Non-pigmented ciliary epithelial cell (primary cell): ENCODE measurements around the gene LPA.
"Not testable (repeated sequence)": the region's sequence is repeated elsewhere in the genome, so short reads cannot be mapped to it uniquely, and the experiment has no call there.

Experiments
- DNase-seq: peaks from one replicate; pipeline ENCODE4 v3.0.0-alpha.2; 2010; ENCODE audit warnings: low read depth

LPA gene, protein sequence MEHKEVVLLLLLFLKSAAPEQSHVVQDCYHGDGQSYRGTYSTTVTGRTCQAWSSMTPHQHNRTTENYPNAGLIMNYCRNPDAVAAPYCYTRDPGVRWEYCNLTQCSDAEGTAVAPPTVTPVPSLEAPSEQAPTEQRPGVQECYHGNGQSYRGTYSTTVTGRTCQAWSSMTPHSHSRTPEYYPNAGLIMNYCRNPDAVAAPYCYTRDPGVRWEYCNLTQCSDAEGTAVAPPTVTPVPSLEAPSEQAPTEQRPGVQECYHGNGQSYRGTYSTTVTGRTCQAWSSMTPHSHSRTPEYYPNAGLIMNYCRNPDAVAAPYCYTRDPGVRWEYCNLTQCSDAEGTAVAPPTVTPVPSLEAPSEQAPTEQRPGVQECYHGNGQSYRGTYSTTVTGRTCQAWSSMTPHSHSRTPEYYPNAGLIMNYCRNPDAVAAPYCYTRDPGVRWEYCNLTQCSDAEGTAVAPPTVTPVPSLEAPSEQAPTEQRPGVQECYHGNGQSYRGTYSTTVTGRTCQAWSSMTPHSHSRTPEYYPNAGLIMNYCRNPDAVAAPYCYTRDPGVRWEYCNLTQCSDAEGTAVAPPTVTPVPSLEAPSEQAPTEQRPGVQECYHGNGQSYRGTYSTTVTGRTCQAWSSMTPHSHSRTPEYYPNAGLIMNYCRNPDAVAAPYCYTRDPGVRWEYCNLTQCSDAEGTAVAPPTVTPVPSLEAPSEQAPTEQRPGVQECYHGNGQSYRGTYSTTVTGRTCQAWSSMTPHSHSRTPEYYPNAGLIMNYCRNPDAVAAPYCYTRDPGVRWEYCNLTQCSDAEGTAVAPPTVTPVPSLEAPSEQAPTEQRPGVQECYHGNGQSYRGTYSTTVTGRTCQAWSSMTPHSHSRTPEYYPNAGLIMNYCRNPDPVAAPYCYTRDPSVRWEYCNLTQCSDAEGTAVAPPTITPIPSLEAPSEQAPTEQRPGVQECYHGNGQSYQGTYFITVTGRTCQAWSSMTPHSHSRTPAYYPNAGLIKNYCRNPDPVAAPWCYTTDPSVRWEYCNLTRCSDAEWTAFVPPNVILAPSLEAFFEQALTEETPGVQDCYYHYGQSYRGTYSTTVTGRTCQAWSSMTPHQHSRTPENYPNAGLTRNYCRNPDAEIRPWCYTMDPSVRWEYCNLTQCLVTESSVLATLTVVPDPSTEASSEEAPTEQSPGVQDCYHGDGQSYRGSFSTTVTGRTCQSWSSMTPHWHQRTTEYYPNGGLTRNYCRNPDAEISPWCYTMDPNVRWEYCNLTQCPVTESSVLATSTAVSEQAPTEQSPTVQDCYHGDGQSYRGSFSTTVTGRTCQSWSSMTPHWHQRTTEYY (N-terminal part only)

GRCh38 chr6:160664198-160664597 is at the start of gene LPA:
Gene LPA (minus strand): TSS chr6:160664275. CDS start chr6:160664214, 61 bp downstream.
- not testable (repeated sequence) for DNase-seq

- not testable (repeated sequence) for DNase-seq
These were observed 44.9 kb upstream of the LPA start for GRCh38 chr6:160708993-160709392.

- DNase-seq = not testable (repeated sequence)
These were observed 40.6 kb upstream of the LPA start for GRCh38 chr6:160704688-160705087.

DNA sequence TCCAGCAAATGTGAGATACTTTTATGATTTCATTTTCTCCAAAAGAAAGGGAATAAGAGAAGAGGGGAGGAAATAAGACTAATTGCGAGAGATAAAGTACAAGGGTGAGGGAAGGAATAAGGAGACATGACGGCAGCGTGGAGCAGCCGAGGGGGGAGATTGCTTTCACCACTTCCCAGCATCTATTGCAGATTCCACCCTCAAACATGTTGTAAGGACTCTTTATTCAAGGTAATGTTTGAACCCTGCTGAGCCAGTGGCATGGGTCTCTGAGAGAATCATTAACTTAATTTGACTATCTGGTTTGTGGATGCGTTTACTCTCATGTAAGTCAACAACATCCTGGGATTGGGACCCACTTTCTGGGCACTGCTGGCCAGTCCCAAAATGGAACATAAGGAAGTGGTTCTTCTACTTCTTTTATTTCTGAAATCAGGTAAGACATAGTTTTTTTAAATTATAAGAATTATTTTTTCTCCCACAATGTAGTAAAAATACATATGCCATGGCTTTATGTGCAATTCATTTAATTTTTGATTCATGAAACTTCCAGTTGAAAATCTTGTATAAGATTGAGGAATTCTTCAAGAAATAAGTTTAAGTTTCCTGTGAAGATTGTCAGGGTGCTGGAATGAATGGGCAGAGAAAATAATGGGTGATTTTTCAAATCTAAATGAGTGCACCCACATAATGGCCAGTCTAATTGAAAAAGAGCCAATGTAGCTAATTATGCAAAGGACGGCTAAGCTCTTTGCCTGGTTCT is 38.0 kb upstream of the LPA start, which contains the start of gene PLG:
TSS of gene PLG (plus strand) at position 327 of the 763 bp plus-strand sequence. CDS start at position 388, 61 bp downstream.
- DNase-seq = not testable (repeated sequence)

DNA sequence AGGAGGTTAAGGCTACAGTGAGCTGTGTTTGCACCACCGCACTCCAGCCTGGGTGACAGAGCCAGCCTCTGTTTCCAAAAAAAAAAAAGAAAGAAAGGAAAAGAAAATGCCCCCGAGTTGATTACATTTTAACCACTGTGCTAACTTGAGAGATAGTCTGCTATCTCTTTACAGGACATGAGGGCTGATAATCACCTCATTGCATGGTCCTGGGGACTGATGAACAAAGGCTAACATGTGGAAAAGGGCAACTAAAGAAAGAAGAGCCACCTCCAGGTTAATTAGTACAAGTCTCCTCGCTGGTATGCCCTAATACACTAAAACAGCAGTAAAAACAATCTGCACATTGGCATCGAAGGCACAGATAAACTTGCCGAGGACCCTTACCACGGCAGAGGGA is 33.8 kb upstream of the LPA start:
- DNase-seq = no peak

GRCh38 chr6:160696884-160697283 is 32.8 kb upstream of the LPA start:
- not testable (repeated sequence) for DNase-seq

GRCh38 chr6:160695622-160696021 is 31.5 kb upstream of the LPA start:
- DNase-seq = not testable (repeated sequence)

GRCh38 chr6:160695025-160695424 is 30.9 kb upstream of the LPA start:
- DNase-seq = not testable (repeated sequence)

DNA sequence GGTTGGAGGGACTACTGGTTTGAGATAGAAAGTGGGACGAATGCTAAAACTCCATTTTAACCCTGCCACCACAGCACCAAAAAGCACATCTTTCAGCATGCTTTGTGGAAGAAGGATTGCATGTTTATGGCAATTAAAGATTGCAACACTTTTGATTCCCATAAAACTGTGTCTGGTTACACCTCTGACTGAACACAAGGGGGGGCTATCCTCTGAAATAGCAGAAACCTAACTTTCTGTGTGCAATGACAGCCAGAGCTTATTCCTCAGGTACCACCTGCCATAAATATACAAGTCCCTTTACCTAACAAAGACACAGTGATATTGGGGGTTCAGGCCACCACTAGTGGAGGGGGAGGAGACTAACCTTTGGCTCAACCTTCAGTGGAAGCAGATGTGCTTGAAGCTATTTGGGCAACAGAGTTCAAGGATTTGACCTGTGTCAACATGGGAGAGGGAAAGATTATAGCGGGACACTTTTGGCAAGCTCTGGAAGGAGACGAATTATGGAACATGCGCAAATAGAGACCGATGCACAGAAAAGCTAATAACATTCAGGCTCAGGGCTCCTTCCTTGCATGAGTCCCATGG is 28.4 kb upstream of the LPA start:
- no peak for DNase-seq

DNA sequence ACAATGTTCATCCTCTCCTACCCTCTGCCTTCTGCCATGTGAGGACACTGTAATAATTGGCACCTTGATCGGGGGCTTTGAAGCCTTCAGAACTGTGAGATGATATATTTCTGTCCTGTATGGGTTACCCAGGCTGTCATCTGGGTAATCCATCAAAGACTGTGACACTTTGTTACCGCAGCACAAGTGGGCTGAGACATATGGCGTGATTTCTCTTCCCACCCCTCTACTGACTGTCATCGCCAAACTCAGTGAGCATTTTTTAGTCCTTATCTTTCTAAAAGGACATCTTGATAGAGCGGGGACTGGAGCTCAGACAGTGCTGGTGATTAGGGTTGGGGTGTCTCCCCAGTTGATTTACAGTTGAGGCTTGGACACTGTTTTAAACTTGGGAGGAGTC is 27.5 kb upstream of the LPA start:
- DNase-seq = no peak

- no peak for DNase-seq
These were observed 26.4 kb upstream of the LPA start for GRCh38 chr6:160690458-160690857.

DNA sequence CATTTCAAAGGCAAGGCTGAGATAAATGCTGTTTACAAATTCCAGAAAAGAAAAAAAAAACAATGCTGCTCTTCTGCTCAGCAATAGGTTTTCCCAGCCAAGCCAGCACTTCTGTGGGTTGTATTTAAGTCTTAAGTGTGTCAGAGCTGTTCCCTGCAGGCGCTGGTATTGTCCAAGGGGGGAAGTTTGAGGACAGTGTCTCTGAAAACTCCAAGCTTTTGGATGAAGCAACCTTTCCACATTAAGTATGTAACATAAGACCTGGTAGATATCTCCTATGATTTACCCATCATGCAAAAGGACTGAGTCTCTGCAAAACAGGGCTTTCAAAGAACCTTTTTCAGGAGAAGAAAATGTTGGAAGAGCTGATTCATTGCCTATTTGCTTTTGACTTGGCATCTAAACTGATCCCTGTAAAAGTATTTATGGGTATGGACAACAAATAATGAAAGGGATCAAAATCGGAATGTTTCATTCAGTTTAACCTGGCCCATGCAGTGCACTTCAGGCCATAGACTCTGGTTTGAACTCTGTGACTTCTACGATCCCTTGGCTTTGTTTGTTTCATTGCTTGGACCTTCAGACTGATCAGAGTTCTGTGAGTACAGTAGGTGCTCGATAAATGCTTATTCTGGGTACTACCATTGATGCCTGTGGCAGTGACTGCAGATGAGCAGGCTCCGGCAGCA is 21.8 kb upstream of the LPA start:
- no peak for DNase-seq

- not testable (repeated sequence) for DNase-seq
These were observed 21.2 kb upstream of the LPA start for GRCh38 chr6:160685101-160685761.

GRCh38 chr6:160679402-160679769 is 15.3 kb upstream of the LPA start:
- no peak for DNase-seq

- DNase-seq = no peak
These were observed 14.8 kb upstream of the LPA start for GRCh38 chr6:160678744-160679401.

DNA sequence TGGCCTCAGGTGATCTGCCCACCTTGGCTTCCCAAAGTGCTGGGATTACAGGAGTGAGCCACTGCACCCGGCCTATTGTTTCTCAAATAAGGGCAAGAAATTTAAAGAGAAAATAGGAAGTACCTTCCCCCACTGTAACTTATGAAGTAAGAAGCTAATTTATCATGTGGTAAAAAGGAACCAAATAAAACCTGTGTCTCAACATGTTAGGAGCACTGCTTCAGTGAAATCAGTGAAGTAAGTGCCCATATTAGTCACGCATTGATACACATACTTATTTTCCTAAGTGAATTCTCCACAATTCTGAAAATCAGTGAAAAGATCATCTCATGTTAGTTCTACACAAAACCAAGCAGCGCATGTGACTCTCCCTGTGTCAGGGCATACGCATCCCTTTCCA is 14.2 kb upstream of the LPA start:
- no peak for DNase-seq

DNA sequence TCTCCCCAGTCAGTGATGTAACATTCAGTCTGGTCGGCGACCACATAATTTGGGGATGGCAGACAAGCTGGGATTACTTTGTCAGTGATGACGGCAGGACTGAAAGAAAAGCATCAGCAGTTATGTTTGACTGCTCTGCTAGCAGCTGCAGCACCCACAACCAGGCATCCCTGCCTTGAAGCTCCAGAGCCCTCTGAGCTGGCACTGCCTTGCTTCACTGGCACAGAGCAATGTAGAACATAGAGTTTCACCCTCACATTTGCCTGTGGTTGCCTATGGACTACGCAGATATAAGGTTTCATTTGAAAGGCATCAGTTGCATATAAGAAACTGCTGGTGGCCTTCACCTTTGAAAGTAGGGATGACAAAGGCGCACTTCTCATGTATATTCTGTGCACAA is 12.3 kb upstream of the LPA start:
- DNase-seq = not testable (repeated sequence)

DNA sequence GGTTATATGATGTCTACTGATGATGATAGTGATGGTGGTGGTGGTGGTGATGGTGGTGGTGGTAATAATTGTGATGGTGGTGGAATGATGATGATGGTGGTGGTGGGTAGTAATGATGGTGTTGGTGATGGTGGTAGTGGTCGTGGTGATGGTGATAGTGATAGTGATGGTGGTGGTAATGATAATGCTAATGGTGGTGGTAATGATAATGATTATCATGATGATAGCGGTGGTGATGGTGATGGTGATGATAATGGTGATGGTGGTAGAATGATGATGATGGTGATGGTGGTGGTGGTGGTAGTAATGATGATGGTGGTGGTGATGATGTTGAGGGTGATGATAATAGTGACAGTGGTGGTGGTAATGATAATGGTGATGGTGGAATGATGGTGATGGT is 4.5 kb upstream of the LPA start:
- no peak for DNase-seq
